PFSK-1 (cell line): Measurements from ENCODE around the gene OR8B12.

Source experiments
- FOXP2 ChIP-seq: optimal IDR thresholded peaks from 2 replicates; pipeline ENCODE3; 2011; ENCODE audit warnings: borderline replicate concordance, control low read depth, inconsistent platforms; ENCODE audit not compliant: insufficient read depth; ENCODE audit errors: extremely low read length, extremely low read depth
- POLR2AphosphoS5 ChIP-seq: IDR thresholded peaks from 2 replicates; pipeline ENCODE4 v1.6.1; 2012; ENCODE audit warnings: low read depth, mild to moderate bottlenecking, control low read depth, low read length, moderate library complexity
- SIN3A ChIP-seq: IDR thresholded peaks from 2 replicates; pipeline ENCODE4 v1.6.1; 2012; ENCODE audit warnings: mild to moderate bottlenecking, low read length, moderate library complexity, borderline replicate concordance; ENCODE audit not compliant: insufficient read depth
- TAF1 ChIP-seq: IDR thresholded peaks from 2 replicates; pipeline ENCODE4 v1.6.1; 2012; ENCODE audit warnings: low read length, control low read depth, borderline replicate concordance; ENCODE audit not compliant: insufficient read depth
- TF ChIP-seq, protein P1 (sequence below), 2 experiments: IDR thresholded peaks; 2 replicates each; pipeline versions ENCODE4 v1.6.1 to v1.8.0; 2011 to 2012; ENCODE audit warnings: low read depth in 2 of 2, low read length in 2 of 2, control low read depth in 1 of 2, inconsistent platforms in 1 of 2, mild to moderate bottlenecking in 1 of 2, moderate library complexity in 1 of 2; ENCODE audit not compliant: insufficient read depth in 1 of 2

OR8B12 gene

DNA sequence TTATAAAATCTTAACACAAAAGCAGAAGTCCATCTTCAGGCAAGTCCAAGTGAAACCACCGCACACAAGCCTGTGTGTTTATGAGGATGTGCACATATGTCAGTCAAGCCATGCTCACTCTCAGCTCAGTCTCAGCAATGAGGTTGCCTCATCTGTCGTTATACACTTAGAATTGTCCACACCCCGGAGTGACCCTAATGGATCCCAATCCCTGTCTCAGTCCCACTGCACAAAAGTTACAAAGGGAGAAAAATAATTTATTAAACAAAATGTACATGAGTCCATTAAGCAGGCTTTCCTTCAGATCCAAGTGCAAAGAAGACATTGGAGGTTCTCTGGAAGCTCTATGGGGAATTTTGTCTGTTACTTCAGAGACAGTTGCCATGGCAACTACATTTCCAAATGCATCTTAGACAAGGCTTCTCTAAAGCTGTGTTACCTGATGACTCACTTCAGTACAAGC, 24.4 kb downstream of the OR8B12 start:
- TF ChIP-seq, protein P1, sequence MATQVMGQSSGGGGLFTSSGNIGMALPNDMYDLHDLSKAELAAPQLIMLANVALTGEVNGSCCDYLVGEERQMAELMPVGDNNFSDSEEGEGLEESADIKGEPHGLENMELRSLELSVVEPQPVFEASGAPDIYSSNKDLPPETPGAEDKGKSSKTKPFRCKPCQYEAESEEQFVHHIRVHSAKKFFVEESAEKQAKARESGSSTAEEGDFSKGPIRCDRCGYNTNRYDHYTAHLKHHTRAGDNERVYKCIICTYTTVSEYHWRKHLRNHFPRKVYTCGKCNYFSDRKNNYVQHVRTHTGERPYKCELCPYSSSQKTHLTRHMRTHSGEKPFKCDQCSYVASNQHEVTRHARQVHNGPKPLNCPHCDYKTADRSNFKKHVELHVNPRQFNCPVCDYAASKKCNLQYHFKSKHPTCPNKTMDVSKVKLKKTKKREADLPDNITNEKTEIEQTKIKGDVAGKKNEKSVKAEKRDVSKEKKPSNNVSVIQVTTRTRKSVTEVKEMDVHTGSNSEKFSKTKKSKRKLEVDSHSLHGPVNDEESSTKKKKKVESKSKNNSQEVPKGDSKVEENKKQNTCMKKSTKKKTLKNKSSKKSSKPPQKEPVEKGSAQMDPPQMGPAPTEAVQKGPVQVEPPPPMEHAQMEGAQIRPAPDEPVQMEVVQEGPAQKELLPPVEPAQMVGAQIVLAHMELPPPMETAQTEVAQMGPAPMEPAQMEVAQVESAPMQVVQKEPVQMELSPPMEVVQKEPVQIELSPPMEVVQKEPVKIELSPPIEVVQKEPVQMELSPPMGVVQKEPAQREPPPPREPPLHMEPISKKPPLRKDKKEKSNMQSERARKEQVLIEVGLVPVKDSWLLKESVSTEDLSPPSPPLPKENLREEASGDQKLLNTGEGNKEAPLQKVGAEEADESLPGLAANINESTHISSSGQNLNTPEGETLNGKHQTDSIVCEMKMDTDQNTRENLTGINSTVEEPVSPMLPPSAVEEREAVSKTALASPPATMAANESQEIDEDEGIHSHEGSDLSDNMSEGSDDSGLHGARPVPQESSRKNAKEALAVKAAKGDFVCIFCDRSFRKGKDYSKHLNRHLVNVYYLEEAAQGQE (IDR thresholded peaks at IDR 0.05; ENCODE audit: insufficient read depth in 1 of 2, low read depth in 2 of 2, low read length in 2 of 2), result no peak
- TF ChIP-seq FOXP2, result no peak
- TF ChIP-seq POLR2AphosphoS5, result no peak
- no peak for TF ChIP-seq TAF1

DNA sequence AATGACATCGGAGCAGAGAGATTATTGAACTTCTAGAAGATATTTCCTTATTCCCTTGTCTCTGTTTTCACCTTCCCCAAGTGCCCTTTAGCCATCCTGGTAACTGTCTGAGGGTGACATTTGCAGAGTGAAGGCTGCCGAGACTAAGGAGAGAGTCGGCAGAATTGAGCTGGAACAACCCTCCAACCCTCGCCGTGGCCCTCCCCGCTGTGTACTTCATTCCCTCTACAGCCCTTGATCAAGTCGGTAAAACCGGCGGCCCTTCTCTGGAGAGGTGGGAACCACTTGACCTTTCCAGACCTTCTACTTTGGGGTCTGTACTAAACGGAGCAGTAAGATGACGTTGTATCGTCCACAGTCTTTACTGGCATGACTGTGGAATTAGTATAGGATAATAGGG, 26.1 kb downstream of the OR8B12 start:
- TF ChIP-seq SIN3A, result no peak
- TF ChIP-seq, protein P1 (IDR thresholded peaks at IDR 0.05; ENCODE audit: insufficient read depth in 1 of 2, low read depth in 2 of 2, low read length in 2 of 2), result no peak
- TF ChIP-seq FOXP2, result no peak
- no peak for TF ChIP-seq TAF1
- TF ChIP-seq POLR2AphosphoS5, result no peak

DNA sequence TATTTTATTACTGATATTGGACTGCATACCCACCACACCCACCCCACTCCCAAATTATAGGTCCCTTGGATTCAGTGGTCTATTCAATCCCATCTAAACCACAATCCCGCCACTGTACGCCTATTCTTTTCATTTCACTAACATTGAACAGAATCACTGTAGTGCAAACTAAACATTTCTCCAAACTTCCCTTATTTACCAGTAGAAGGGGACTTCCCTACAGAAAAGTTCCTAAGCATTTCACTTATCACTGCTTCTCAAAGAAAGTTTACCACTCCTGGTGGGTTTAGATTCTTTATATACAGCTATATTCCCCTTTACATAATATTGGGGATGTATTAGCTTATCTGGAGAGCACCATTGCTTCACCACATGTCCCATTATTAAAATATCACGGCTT, 29.3 kb downstream of the OR8B12 start:
- no peak for TF ChIP-seq FOXP2
- no peak for TF ChIP-seq POLR2AphosphoS5
- no peak for TF ChIP-seq SIN3A
- TF ChIP-seq, protein P1 (IDR thresholded peaks at IDR 0.05; ENCODE audit: insufficient read depth in 1 of 2, low read depth in 2 of 2, low read length in 2 of 2), result no peak
- no peak for TF ChIP-seq TAF1

DNA sequence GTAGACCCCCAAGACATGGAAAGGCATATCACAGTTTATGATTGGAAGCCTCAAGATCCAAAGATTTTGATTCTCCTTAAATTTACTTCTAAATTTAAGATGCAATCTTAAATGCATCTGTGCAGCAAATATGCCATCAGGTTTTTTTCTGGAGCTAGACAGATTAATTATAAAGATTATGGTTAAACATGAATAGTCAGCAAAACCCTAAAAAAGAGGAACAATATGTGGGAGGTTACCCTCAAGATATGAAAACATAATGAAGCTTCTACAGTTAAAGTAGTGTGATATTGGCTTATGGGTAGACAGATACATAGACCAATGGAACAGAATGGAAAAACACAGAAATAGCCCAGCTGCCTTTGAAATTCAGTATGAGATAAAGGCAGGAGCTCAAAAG, 31.7 kb downstream of the OR8B12 start:
- TF ChIP-seq TAF1 (no peak), FOXP2 (no peak), POLR2AphosphoS5 (no peak), SIN3A (no peak)
- TF ChIP-seq, protein P1 (IDR thresholded peaks at IDR 0.05; ENCODE audit: insufficient read depth in 1 of 2, low read depth in 2 of 2, low read length in 2 of 2), result no peak

DNA sequence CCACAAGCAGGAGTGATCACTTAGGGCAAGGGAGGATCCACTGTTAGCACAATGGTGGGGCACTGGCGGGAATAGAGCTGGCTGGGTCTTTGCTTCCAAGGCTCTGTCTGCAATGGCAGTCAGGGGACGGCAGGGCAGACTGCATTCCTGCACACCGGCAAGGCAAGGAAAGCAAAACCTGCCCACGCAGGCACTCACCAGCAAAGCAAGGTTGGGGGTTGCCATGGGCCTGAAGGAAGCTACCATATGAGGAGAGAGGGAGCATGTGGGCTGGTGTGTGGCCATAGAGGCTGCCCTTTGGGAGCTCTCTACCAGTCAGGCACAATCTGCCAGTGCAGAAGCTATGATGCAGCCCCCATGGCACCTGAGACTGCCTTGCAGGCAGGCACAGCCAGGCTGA, 33.2 kb downstream of the OR8B12 start:
- no peak for TF ChIP-seq SIN3A
- TF ChIP-seq, protein P1 (IDR thresholded peaks at IDR 0.05; ENCODE audit: insufficient read depth in 1 of 2, low read depth in 2 of 2, low read length in 2 of 2), result no peak
- no peak for TF ChIP-seq FOXP2
- no peak for TF ChIP-seq TAF1
- no peak for TF ChIP-seq POLR2AphosphoS5
